ENCODE measurements around the gene XPNPEP1. TPM values are rescaled to one million over a fixed set of nuclear protein-coding genes. Genes with fewer than 3 reads are reported as not detected.

XPNPEP1 gene
- 117 and 125 TPM in 2 replicates for total RNA-seq (2014; rRNA removed)
- polyA plus RNA-seq (2012) = 61.4 TPM

DNA sequence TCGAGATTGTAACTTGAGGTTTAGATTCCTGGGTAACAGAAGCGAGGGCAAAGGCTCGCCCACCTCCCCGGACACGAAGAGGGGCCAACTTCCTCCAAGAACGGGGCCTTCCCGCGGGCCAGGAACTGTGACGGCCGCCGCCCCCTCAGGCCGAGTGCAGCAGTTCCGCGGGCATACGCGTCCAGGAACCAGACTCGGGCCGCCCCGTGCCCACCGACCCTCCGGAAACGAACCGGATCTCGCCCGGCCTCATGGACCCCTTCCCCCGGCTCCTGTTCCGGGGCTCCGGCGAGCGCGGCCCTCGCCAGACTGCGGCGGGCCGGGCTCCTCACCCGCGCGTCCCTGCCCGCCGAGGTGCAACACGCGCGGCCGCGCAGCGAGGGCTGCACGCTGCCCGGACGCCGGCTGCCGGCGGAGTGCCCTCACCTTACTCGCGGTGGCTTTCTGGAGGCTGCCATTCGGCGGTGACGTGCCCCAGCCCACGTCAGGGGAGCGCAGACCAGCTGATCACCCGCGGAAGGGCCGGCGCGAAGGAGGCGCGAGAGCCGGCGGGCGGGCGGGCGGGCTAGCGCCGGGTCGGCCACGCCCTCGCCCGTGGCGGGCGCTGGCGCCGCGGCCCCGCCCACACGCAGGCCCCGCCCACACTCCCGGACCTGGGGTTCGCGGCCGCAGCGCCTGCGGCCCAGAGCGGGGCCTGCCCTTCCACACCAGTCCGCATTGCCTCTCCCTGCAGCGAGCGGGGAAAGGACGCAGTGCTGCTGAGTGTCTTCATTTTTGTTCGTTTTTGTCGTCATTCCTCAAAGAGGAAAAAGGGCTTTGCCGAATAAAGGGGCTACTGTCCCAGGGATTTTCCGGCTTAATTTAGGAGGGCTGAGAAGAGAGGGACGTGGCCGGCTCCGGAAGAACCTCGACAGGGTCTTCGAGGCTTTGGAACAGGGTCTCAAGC, at the start of gene XPNPEP1:
Gene XPNPEP1 (minus strand): TSS at position 536 of the 946 bp plus-strand sequence. CDS start 78 bp downstream, at position 458.
- DNase-seq (ENCODE audit: low read depth) = peak; percentile 84

DNA sequence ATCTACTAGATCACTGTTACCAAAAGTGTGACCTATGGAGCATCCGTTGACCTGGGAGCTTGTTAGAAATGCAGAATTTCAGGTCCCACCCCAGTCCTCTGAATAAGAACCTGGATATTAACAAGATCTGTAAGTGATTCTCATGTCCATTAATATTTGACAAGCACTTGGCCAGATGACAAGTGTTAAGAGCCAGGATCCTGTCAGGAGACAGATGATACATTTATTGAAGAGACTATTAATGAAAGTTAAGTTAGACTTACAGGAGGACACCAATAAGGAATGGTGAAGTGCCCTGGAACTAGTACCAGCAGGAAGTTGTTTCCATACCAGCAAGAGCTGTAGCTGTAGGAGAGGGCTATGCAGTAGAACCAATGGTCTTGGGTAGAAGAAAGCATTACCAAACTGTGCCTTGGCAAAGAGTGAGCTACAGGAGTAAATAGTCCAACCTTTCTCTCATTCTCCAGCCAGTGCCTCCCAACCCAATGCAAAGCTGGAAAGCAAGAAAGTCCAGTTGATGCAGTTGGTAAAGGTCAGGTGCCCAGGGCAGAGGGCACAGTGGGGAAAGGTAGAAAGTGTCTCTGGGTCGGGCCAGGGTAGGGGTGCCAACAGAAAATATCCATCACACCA, 49.2 kb upstream of the XPNPEP1 start:
- DNase-seq (ENCODE audit: low read depth) = no peak

DNA sequence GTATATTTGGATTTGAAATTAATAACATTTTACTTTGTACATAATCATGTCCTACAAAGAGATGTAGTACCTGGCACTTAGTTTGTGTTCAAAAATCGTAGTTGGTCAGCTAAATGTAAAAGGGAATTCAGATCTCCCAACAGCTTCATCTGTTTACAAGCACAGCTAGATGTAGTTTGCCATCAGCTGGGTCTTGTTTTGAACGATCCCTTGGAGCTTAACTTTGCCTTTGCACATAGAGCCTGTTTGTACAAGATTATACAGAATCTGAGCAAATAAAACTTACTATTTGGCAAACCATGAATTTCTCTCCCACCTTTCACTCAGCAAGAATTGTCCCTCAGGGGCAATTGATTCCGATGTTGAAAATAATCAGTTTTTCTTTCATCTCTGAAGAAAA, 48.3 kb upstream of the XPNPEP1 start:
- no peak for DNase-seq (ENCODE audit: low read depth)

DNA sequence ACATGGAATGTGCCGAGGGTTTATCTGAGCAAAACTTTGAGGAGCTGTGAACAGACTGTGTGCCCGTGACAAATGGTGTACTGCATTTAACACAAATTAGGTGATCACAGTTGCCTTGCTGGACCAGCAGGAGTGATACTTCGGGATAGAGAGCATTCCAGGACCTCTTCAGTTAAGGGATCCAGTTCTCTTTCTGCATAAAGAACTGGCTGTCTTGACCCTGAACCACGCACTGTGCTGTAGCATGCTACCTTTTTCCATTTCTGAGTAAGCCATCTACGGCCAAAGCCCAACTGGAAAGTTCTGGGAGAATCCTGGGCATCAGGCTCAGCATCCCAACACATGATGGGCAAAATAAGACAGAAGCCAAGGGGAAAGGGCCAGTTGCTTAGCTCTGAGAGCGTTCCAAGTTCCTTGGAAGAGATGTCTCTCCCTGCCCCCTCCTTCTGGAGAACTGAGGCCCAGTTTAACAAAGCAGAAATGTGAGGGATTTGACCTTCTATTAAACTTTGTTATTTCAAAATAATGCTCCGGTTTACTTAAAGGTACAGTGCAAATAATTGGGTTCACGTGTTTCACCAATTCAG, 46.5 kb upstream of the XPNPEP1 start:
- no peak for DNase-seq (ENCODE audit: low read depth)

DNA sequence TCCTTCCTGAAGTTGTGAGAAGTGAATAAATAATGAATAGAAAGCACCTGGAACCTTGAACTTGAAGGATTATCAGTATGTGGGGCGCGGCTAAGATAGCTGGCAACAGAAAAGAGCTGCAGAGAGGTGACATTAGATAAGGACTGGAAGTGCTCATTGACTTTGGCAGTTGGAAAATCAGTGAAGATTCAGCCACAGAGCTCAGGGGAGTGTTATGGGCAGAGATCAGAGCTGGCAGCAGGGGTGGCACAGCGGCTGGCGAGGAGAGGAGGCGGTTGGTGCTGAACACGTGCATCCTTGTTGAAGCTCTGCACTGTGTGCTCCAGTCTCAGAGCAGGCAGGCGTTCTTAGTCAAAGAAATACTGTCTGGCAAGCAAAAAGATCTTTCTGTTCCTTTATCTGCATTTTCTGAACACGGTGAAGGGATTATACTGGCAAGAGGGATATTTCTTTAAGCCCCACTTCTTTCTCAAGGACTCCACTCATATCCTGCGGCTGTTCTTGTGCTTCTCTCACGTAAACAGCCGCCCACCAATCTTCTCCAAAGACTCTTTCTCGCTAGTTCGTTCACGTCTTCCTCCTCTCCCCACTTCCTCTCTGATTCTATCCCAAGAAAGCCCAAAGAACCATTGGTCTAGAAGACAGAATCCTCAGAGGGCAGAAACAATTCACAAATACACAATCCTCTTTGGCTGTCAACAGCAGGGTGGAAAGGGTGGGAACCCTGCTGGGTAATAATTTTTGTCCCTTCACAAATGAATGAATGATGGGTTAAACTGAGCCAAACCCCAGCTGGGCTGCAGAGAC, 45.8 kb upstream of the XPNPEP1 start:
- no peak for DNase-seq (ENCODE audit: low read depth)

DNA sequence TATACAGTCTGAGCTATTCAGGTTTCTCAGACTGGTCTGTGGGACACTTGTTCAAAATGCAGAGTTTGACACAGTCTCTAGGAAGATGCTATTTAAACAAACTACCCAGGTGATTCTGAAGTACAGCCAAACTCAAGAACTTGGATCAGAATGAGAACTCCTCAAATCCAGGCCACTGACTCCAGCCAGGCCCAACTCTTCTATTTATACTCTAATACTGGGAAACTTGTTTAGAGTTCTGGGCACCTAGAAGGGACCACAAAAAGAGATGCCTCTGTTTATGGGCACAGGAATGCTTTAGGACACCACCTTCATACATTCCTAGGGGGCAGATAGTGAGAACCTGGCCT, 44.4 kb upstream of the XPNPEP1 start:
- DNase-seq (ENCODE audit: low read depth) = no peak

DNA sequence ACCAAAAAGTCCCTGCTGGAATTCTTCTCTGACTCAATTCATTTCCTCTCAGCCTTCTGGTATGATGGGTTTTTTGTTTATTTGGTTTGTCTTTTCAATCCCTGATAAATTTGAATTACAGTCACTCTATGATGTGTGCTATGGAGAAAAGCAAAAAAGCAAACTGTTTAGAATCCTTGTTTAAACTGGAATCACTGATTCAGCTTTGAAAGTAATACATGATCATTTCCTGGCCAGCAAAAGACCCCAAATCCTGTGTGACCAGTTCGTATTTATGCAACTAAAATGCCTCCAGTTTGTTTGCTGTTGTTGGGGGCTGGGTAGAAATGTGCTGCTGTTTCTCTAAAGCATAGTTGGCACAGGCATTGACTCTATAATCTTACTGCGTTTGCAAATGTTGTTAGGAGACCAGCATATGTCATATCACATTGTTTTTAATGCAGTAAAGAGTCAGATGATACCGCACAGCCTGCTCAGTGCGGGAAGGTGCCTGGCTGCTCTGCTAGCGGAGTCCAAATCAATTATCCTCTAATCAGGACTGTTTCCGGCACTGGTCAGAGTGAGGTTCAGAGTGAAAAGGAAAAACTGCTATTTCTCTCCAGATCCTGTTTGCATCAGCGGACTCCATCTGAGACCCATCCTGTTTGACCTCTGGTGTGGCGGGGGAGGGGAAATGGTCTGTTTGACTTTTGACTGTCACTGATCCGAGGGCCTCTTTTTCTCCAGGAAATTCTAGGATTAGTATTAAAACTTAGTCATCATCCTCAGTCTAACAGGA, 43.8 kb upstream of the XPNPEP1 start:
- DNase-seq (ENCODE audit: low read depth) = peak; percentile 36

DNA sequence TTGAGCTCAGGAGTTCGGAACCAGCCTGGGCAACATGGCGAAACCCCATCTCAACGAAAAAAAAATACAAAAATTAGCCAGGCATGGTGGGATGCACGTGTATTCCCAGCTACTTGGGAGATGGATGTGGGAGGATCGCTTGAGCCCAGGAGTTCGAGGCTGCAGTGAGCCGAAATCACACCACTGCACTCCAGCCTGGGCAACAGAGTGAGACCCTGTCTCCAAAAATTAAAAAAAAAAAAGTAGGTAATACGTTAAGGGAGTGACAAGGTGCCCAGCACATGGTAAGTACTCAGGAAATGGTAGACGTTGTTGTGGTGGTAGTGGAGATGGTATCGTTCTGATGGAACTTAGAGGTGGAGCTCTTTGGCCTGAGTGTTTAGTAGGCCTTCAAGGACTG, 41.0 kb upstream of the XPNPEP1 start:
- no peak for DNase-seq (ENCODE audit: low read depth)

DNA sequence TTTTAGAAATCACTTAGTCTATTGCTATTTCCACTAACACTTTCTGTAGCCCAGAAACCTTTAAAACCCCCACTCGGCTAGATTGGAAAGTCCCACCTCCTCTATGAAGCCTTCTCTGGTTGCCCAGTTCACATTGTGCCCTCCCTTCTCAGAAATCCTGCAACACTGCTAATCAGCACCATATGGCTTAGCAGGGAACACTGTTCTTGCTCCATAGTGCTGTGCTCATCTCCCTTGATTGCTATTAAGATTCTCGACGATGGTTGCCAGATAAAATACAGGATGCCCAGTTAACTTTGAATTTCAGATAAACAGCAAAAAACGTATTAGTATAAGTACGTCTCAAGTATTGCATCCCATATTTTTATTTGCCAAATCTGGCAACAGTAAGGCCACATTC, 40.1 kb upstream of the XPNPEP1 start:
- DNase-seq (ENCODE audit: low read depth) = no peak

DNA sequence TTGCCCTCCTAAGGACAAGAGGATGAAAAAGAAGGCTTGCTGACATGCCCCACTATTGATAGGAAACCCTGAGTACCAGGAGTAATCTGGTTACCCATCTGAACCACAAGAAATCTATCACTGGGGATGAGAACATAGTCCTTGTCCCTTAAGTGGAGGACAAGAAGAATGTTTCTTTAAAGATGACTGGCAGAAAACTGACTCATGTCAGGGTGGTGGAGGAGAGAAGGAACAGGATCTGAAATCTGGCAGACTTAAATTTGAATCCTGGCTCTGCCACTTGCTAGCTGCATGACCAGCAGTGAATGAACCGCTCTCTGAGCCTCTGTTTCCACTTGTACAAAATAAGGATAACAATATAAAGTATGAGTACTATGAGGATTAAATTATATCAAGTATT, 38.9 kb upstream of the XPNPEP1 start:
- DNase-seq (ENCODE audit: low read depth) = peak; percentile 12

DNA sequence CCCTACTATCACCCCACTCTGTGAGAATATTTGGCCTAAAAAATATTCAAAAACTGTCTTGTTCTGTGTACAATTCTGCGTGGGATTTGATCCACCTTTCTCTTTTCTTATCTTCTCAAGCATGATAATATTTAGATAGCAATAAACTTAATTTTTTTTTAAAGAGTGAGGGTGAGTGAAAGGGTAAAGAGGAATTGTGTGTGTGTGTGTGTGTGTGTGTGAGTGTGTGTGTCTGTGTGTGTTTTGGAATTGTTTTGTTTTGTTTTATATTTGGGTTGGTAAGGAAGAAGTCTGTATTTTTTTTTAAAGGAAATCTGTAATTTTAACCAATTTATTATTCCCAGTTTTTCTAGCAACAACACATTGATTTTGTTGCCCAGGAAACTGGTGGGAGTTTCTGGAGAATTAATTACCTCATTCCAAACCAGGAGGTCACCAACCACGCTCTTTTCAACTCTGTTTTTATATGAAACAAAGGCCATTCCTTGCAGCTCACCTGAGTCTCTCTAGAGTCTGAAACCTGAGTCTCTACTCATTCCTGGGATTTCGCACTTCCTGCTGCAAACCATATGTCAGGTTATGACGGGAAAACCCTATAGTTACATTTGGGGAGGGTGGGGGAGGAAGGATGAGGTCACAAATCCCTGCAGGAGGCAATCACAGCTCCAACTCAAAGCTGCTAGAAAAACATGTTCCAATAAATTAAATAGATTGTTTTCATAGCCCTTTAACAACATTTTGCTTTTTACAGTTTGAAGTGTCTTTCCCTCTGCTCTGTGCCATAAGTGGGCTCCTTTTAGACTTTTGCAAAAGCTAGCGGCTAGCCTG, 38.1 kb upstream of the XPNPEP1 start:
- no peak for DNase-seq (ENCODE audit: low read depth)

DNA sequence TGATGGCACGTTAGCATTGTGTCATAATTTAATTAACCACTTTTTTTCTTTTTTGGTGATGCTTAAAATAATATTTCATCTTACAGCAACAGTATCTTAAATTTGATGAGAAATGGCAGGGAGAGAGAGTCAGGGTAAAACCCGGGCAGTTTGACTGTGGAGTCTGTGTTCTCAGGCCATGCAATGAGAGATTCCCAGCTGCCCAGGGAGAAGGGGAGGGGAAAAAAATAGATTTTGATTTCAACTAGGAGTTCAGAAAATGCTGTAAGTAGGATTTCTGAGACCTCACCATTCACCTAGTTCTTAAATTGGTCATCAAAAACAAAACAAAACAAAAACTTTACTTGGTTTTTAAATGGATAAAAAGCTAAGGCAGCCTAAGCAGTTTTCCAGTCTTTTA, 37.4 kb upstream of the XPNPEP1 start:
- DNase-seq (ENCODE audit: low read depth) = no peak

DNA sequence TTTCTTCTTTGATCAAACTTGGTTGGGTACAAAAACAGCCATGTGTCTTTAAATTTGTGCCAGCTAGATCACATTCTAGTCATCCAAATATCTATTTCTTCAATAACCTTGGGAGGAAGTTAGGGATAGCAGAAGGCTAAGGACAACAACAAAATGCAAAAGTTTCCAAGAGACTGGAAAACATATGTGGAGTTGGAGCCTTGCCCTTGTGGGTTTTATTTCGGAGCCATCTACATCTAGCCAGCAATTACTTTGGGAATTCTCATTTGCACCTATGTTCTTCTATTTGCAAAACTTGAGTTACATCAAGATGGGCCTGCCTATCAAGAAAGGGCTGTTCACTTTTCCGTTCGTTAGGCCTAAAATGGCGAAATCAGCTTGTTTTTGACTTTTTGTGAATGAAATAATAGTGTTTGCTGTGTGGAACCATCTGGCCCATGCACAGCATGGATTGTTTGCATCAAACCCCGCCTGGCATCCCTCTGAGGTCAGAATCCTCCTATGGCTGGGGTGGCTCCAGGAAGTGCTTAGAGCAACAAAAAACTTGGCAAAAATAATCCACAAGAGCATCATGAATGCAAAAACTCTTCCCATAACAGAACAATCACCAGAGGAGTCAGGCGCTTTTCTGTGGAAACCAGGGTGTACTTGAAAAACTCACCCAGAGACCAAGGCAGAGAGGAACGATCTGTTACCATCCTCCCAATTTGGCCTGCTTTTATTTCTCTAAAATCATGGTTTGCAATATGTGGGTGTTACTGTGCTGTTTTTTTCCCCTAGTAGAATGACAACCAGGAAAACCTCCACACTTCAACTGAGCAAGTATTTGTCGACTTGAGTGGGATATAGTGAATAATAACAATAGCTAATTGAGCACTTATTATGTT, 36.2 kb upstream of the XPNPEP1 start:
- DNase-seq (ENCODE audit: low read depth) = no peak

DNA sequence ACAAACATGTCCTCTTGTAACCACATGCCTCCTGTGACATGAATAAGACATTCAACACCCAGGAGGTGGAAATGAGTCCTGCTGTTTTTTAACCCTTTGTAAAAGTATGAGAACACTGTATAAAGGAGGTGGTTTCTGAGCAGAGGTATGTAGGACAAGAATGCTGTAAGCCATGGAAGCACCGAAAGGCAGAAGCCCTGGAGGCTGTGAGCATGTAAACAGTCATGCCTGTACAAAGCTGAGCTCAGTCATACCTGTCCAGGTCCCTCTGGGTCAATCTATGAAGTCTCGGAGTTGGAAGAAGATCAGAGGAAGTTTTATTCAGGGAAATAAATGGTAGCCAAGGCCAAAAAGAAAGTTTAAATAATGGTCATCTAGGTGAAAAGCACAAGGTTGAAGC, 34.7 kb upstream of the XPNPEP1 start:
- no peak for DNase-seq (ENCODE audit: low read depth)

DNA sequence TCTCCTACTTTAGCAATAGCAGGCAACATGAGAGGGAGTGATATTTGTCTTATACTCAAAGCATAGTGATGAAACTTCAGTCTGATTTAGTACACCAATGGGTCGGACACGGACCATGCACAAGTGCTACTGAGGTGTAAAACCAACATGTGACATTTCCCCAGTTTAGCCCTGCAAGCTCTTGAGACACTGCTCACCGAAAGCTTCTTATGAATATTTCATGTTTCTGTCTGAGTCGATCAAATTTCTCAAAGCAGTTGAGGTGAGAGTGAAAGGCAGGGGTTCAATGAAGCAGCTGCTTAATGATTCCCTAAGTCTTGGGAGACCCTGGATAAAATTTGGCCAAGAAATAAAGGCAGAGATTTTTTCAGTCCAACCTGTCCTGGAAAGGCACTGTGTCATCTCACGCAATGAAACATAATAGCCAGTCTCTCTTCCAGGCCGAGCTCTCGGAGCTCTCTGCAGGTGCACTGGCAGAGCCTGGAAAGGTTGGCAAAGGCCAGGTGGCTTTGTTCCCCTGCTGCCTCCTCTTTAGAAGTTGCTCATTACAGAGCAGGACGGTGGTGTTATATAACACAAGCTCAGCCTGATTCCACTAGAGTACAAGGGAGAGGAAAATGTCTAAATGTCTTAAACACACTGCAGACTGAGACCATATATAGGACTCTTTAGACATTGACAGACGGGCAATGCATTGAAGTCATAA, 33.9 kb upstream of the XPNPEP1 start:
- DNase-seq (ENCODE audit: low read depth) = no peak

DNA sequence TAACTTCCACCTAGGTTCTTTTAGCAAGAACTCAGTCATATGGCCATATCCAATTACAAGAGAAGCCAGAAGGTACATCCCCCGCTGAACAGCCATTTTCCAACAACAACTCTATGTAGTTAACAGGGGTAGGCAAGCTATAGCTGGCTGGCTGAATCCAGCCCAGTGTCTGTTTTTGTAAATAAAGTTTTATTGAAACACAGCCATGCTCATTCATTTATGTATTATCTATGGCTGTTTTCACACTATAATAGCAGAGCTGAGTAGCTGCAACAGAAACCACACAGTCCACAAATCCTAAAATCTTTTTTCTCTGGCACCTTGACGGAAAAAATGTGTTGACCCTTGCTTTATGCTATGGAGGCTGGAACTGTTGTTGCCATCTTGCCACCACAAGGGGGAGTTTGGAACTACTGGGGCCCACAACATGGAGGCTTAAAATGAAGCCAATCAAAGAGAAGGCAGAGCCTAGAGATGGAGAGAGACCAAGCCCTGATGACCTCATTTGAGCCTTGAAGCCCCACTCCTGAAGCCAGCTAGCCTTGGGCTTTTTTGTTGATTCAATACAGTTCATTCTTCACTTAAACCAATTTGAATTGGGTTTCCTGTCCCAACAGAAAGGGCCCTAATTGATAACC, 33.3 kb upstream of the XPNPEP1 start:
- DNase-seq (ENCODE audit: low read depth) = peak; percentile 53

DNA sequence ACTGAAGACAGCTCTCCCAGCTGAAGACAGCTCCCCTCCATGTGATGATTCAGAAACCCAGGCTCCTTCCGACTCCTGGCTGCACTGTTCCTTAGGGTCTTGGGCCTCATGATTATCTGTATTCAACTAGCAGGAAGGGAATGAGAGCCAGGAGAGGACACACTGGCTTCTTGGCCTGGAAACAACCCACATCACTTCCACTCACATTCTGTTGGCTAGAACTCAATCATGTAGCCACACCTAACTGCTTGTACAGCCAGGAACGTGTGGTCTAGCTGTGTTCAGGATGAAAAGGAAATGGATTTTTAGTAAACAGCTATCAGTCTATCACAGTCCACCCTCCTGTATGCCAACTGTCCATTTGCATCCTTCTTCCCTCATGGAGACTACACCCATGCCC, 30.5 kb upstream of the XPNPEP1 start:
- DNase-seq (ENCODE audit: low read depth) = no peak

DNA sequence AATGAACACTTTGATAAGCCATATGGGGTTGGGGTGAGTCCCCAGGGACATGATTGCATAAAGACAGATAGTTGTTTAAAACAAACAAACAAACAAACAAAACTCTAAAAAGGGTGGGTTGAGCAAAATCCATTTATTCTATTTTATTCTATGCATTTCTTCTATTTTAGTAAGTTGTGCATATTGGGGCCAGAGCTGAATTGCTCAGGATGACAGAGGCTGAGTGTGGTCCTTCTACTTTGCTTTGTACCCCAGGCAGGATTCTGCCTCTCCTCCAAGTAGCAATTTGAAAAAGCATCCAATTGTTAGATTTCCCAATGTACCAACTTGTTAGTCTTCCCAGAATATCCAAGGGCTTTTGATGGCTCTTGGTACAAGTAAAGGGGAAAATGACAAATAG, 29.2 kb upstream of the XPNPEP1 start:
- DNase-seq (ENCODE audit: low read depth) = no peak
